GM12878 (cell line): ENCODE measurements around the gene PAX6.

ENCODE experiments used
- CEBPB ChIP-seq, 2 experiments: fragments of 150-350 bp in 1 of 2; IDR thresholded peaks; 2 replicates each; pipeline ENCODE4 v1.6.1; 2012 to 2014; ENCODE audit warnings: low read depth in 2 of 2, low read length in 2 of 2, borderline replicate concordance in 1 of 2, inconsistent platforms in 1 of 2
- MTA3 ChIP-seq: IDR thresholded peaks from 2 replicates; pipeline ENCODE4 v1.6.1; 2012; ENCODE audit warnings: low read length, inconsistent platforms, borderline replicate concordance
- NFXL1 ChIP-seq: fragments of 450-650 bp; IDR thresholded peaks from 2 replicates; pipeline ENCODE4 v1.6.1; 2017; ENCODE audit warnings: antibody characterized with exemption, mild to moderate bottlenecking, borderline replicate concordance
- NR2C2 ChIP-seq: IDR thresholded peaks from 2 replicates; pipeline ENCODE4 v1.6.1; 2011; ENCODE audit warnings: borderline replicate concordance, low read depth; ENCODE audit not compliant: control insufficient read depth, insufficient read length
- TF ChIP-seq, protein P1 (sequence below), 3 experiments: IDR thresholded peaks in 2 of 3; conservative IDR thresholded peaks in 1 of 3; 2 replicates each; pipeline ENCODE4 v1.5.1; 2011; ENCODE audit warnings: low read depth in 3 of 3, low read length in 3 of 3, mild to moderate bottlenecking in 3 of 3, control low read depth in 2 of 3, moderate library complexity in 2 of 3, inconsistent platforms in 1 of 3, mixed read lengths in 1 of 3; ENCODE audit not compliant: control insufficient read depth in 2 of 3, insufficient read depth in 1 of 3; ENCODE audit errors: extremely low read depth in 1 of 3

GRCh38 chr11:31805629-31806185, 5.4 kb downstream of the PAX6 start:
- TF ChIP-seq, protein P1, sequence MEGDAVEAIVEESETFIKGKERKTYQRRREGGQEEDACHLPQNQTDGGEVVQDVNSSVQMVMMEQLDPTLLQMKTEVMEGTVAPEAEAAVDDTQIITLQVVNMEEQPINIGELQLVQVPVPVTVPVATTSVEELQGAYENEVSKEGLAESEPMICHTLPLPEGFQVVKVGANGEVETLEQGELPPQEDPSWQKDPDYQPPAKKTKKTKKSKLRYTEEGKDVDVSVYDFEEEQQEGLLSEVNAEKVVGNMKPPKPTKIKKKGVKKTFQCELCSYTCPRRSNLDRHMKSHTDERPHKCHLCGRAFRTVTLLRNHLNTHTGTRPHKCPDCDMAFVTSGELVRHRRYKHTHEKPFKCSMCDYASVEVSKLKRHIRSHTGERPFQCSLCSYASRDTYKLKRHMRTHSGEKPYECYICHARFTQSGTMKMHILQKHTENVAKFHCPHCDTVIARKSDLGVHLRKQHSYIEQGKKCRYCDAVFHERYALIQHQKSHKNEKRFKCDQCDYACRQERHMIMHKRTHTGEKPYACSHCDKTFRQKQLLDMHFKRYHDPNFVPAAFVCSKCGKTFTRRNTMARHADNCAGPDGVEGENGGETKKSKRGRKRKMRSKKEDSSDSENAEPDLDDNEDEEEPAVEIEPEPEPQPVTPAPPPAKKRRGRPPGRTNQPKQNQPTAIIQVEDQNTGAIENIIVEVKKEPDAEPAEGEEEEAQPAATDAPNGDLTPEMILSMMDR (IDR thresholded peaks at IDR 0.05 in 2 of 3, conservative IDR thresholded peaks at IDR 0.05 in 1 of 3; ENCODE audit: control insufficient read depth in 2 of 3, extremely low read depth in 1 of 3, insufficient read depth in 1 of 3, low read depth in 3 of 3, low read length in 3 of 3): no peak
- TF ChIP-seq NR2C2: no peak
- TF ChIP-seq NFXL1: no peak
- no peak for TF ChIP-seq CEBPB (IDR thresholded peaks at IDR 0.05; ENCODE audit: borderline replicate concordance in 1 of 2, low read depth in 2 of 2, low read length in 2 of 2)
- no peak for TF ChIP-seq MTA3
